K562 (cell line): ENCODE data around the gene LRRC8E. TPM values are rescaled to one million over a fixed set of nuclear protein-coding genes. Genes with fewer than 3 reads are reported as not detected.
A peak's percentile ranks its signal among the peaks of the same experiment; 100 is the strongest.

Source experiments
- ATAC-seq: fragments of 200-7000 bp; cut with Tn5 transposase; 3 replicates; pipeline ENCODE4 v1.9.1; 2020; ENCODE audit warnings: moderate library complexity
- BruUV-seq: library from RNA; stranded (reverse); fragments of 400-500 nt; replicated peaks from 2 replicates; lab custom pipeline; 2021; lab: Mats Ljungman, UMichigan
- CTCF ChIA-PET: fragments of 300-600 bp; formaldehyde crosslinking; extraction: SDS; loops from one replicate; lab custom pipeline; 2021; ENCODE audit warnings: low intra/inter-chr PET ratio; lab: Yijun Ruan, JAX
- POLR2A ChIA-PET: fragments of 300-600, 350-650 bp; sonication (Branson Sonifier 250); formaldehyde crosslinking; extraction: SDS; loops from one replicate; lab custom pipeline; 2021; ENCODE audit warnings: antibody characterized with exemption, inconsistent platforms; lab: Yijun Ruan, JAX
- DNase-seq, 4 experiments: peaks; one replicate each; pipeline versions ENCODE4 v3.0.0 to v3.0.0-alpha.2; 2011 to 2018; ENCODE audit warnings: low spot score in 3 of 4, mixed read lengths in 3 of 4; ENCODE audit errors: extremely low read depth in 1 of 4
- FAIRE-seq: peaks from 2 replicates; lab custom pipeline; 2011; peaks lifted over from hg19 to GRCh38; lab: Jason Lieb, UNC
- H2AFZ ChIP-seq: 2 replicates; pipeline ENCODE4 v1.6.0; 2011; ENCODE audit warnings: low read depth, low read length, control low read depth, inconsistent platforms
- H3K27ac ChIP-seq: fragments of 200-600 bp; 3 replicates; pipeline ENCODE4 v1.8.0; 2011; ENCODE audit warnings: low read depth, mild to moderate bottlenecking, control low read depth, inconsistent platforms, low read length, moderate library complexity, mixed read lengths; ENCODE audit errors: extremely low read depth
- H3K27me3 ChIP-seq, 2 experiments: fragments of 300-600 bp in 1 of 2; 2 replicates in 1 of 2; 3 replicates in 1 of 2; pipeline versions ENCODE4 v1.6.0 to v1.8.0; 2011; ENCODE audit warnings: inconsistent platforms in 2 of 2, low read length in 2 of 2, mild to moderate bottlenecking in 1 of 2, mixed read lengths in 1 of 2, moderate library complexity in 1 of 2; ENCODE audit not compliant: control insufficient read depth in 2 of 2, insufficient read depth in 2 of 2
- H3K36me3 ChIP-seq: fragments of 300-600 bp; 3 replicates; pipeline ENCODE4 v1.8.0; 2011; ENCODE audit warnings: mild to moderate bottlenecking, low read length, inconsistent platforms; ENCODE audit not compliant: control insufficient read depth, insufficient read depth
- H3K4me1 ChIP-seq, 2 experiments: fragments of 200-600 bp in 1 of 2; replicated peaks in 1 of 2; 2 replicates in 1 of 2; 3 replicates in 1 of 2; pipeline versions ENCODE4 v1.5.1 to v1.8.0; 2011; ENCODE audit warnings: inconsistent platforms in 2 of 2, low read length in 2 of 2, mild to moderate bottlenecking in 1 of 2, mixed read lengths in 1 of 2, moderate library complexity in 1 of 2; ENCODE audit not compliant: control insufficient read depth in 2 of 2, insufficient read depth in 2 of 2
- H3K4me2 ChIP-seq: 2 replicates; pipeline ENCODE4 v1.6.1; 2011; ENCODE audit warnings: low read length, control low read depth, inconsistent platforms, mixed read lengths; ENCODE audit not compliant: insufficient read depth
- H3K4me3 ChIP-seq: fragments of 200-600 bp; sonication (generic), shearing (Covaris generic); 2 replicates; pipeline ENCODE4 v1.5.1; 2016; ENCODE audit warnings: control low read depth, inconsistent platforms
- H3K79me2 ChIP-seq: fragments of 200-600 bp; 3 replicates; pipeline ENCODE4 v1.8.0; 2011; ENCODE audit warnings: low read length, inconsistent platforms; ENCODE audit not compliant: control insufficient read depth, insufficient read depth
- H3K9ac ChIP-seq, 2 experiments: 2 replicates each; pipeline versions ENCODE4 v1.6.0 to v1.6.1; 2011; ENCODE audit warnings: low read depth in 2 of 2, low read length in 2 of 2, control low read depth in 1 of 2, inconsistent platforms in 1 of 2, mild to moderate bottlenecking in 1 of 2, mixed read lengths in 1 of 2; ENCODE audit not compliant: insufficient read depth in 1 of 2
- H3K9me1 ChIP-seq: one replicate; pipeline ENCODE4 v1.6.0; 2011; ENCODE audit warnings: inconsistent platforms, mild to moderate bottlenecking, low read length, moderate library complexity; ENCODE audit not compliant: control insufficient read depth, insufficient read depth
- H3K9me3 ChIP-seq: replicated peaks from 2 replicates; pipeline ENCODE4 v1.5.1; 2011; ENCODE audit warnings: low read depth, low read length, inconsistent platforms; ENCODE audit not compliant: control insufficient read depth, insufficient read depth
- H4K20me1 ChIP-seq: replicated peaks from 2 replicates; pipeline ENCODE4 v1.6.1; 2011; ENCODE audit warnings: low read length, inconsistent platforms, mixed read lengths; ENCODE audit not compliant: control insufficient read depth, insufficient read depth
- MAFF ChIP-seq: IDR thresholded peaks from 2 replicates; pipeline ENCODE4 v1.6.1; 2012; ENCODE audit warnings: low read length, improper control_type of control experiment
- MAFG ChIP-seq: fragments of 450-650 bp; conservative IDR thresholded peaks from 2 replicates; pipeline ENCODE4 v1.6.1; 2016; ENCODE audit warnings: missing genetic modification characterization, missing compliant biosample characterization
- PHB2 ChIP-seq: fragments of 450-650 bp; IDR thresholded peaks from 2 replicates; pipeline ENCODE4 v1.6.1; 2017; ENCODE audit warnings: low read depth
- SETDB1 ChIP-seq: IDR thresholded peaks from one replicate; pipeline ENCODE4 v1.6.1; 2012; ENCODE audit warnings: low read length, control low read depth, inconsistent platforms
- SMAD4 ChIP-seq: fragments of 250-450 bp; sonication (Bioruptor Pico); conservative IDR thresholded peaks from 2 replicates; pipeline ENCODE4 v1.8.0; 2021; ENCODE audit warnings: inconsistent platforms, mild to moderate bottlenecking, moderate library complexity
- ZFP30 ChIP-seq: fragments of 250-450 bp; sonication (Bioruptor Pico); IDR thresholded peaks from 2 replicates; pipeline ENCODE4 v1.8.0; 2022; ENCODE audit warnings: moderate library complexity, mild to moderate bottlenecking, inconsistent platforms, borderline replicate concordance
- WGBS: fragments of 100-300 bp; shearing (Covaris generic); methylation state at CpG from one replicate; pipeline ENCODE4 v1.1.6; 2016; ENCODE audit warnings: low coverage, mixed read lengths; ENCODE audit not compliant: insufficient coverage; ENCODE audit errors: missing lambda C conversion rate; 5-methylcytosine and 5-hydroxymethylcytosine counted together
- in situ Hi-C: fragments of 300-500 bp; cut with MboI; formaldehyde crosslinking; loops from 4 replicates; pipeline ENCODE4 v1.15.0; 2018; ENCODE audit warnings: inconsistent platforms, mixed read lengths
- intact Hi-C: fragments of 100-400 bp; cut with micrococcal nuclease; formaldehyde crosslinking; loops from 2 replicates; pipeline ENCODE4 v1.14.2; 2022
- polyA plus RNA-seq, 8 experiments: library from polyadenylated mRNA; depleted of rRNA in 4 of 8; stranded (reverse) in 5 of 8; unstranded in 3 of 8; fragments of >200 nt; fragmentation: Nextera tagmentation in 2 of 8; fragmentation: Illumina TruSeq in 1 of 8; extraction: Ambion mirVana in 2 of 8; extraction: Trizol in 1 of 8; gene quantifications; 2 replicates each; pipeline versions ENCODE4 v1.2.1 to v1.2.3, GENCODE V29; 2011 to 2014; ENCODE audit warnings: inconsistent platforms in 1 of 8, missing spikeins in 1 of 8
- total RNA-seq, 7 experiments: library from RNA; depleted of rRNA in 6 of 7; stranded (reverse); fragments of >200 nt in 6 of 7; fragmentation: Illumina TruSeq in 2 of 7; extraction: Trizol in 2 of 7; gene quantifications; 2 replicates each; pipeline versions ENCODE4 v1.2.1 to v1.2.3, GENCODE V29; 2011 to 2021; ENCODE audit warnings: low replicate concordance in 1 of 7

The LRRC8E gene
- total and polyA plus RNA-seq, 9 of the 15 experiments (the other 6 are each of a cell fraction or from before 2014, with no cell fraction given), result 0.08 to 5.7 (median 3.5) TPM; not detected in 1

DNA sequence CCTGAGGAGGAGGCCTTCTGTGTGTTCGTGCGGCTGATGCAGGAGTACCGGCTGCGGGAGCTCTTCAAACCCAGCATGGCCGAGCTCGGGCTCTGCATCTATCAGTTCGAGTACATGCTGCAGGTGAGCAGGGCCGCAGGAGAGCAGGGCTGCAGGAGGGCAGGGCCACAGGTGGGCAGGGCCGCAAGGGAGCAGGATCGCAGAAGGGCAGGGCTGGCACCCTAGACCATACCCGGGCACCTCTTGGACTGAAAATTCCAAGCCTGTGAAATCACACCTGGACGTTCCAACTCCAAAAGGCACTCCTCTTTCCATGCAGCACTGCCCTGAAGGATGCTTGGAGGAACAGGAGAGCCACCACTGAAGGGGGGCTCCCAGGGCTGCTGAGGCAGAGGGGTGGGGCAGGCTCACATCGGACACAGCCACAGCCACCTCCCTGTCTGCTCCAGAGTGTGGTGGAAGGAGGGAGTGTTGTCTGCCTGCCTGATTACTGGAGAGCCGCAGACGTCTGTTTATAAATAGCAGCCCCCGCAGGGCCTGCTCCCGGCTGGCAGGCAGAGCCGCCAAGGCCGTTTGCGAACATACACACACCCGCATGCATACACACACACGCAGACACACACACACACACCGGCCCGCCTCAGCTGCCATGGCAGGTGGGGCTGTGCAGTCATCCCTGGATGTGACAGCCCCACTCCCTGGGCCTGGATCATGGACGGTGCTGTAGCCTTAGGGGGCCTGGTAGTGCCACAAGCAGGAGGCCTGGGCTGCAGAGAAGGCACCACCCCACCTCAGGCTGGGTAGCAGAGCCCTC lies 38.1 kb upstream of the LRRC8E start:
- in situ Hi-C loops, result loop anchor here (5.0 kb wide), 1 partner anchor 72 kb away; the partner anchor contains the start of gene SNAPC2

More for the DNA sequence above, 38.1 kb upstream of the LRRC8E start:
- DNase-seq (no peak), ATAC-seq (no peak), FAIRE-seq (no peak)
- Histone ChIP-seq H3K9ac (peak overlapping the region in 1 of 2 experiments; percentile 68; a peak in 2 of 4 replicates), H3K36me3 (no peaks in the 10 kb centered on the region), H3K9me1 (no peaks in the 10 kb centered on the region), H4K20me1 (peaks cover 20% of the 10 kb centered on the region), H3K4me2 (no peak overlapping the region), H3K9me3 (no peaks in the 10 kb centered on the region), H3K27ac (no peak overlapping the region), H3K27me3 (peaks cover 22 to 62% of the 10 kb centered on the region in 2 experiments; a peak in 4 of 5 replicates), H3K79me2 (no peaks in the 10 kb centered on the region), H3K4me1 (peaks cover 8 to 58% of the 10 kb centered on the region in 2 experiments; a peak in 4 of 5 replicates), H2AFZ (no peak overlapping the region), H3K4me3 (no peak overlapping the region)
- BruUV-seq, result no TSS peak
- POLR2A ChIA-PET, result interaction anchor here (0.6 to 1.0 kb wide), 3 partner anchors 15 to 19 kb away, joined by 4 to 6 read pairs (median 5); no protein-coding TSS in a partner anchor
- intact Hi-C loops, result no loop called here
- CTCF ChIA-PET, result interaction anchor here (0.5 kb wide), 1 partner anchor 314 kb away, joined by 4 read pairs; no protein-coding TSS in a partner anchor
- 5% methylated on average over 22 of the region's 25 CpGs for WGBS
- no peak for TF ChIP-seq ZFP30
- TF ChIP-seq MAFG (tag), result no peak
- 0 out of 2 replicates have a peak, but pooled peaks have one; percentile 26 for TF ChIP-seq SMAD4 (CRISPR knock-in tag)
- TF ChIP-seq SETDB1, result no peak
- no peak for TF ChIP-seq MAFF
- TF ChIP-seq PHB2, result no peak
